ENCODE measurements around the gene CTSC.

- TF ChIP-seq POLR2A (IDR thresholded peaks at IDR 0.05) (no peak), CTCF (IDR thresholded peaks at IDR 0.05 in 4 of 5, conservative IDR thresholded peaks at IDR 0.05 in 1 of 5) (no peak)
Observed at GRCh38 chr11:88344869-88345268, 7.3 kb upstream of the CTSC start.
